NB4 (cell line): ENCODE results near the gene STX5.

Experiments used
- DNase-seq: peaks from one replicate; pipeline ENCODE4 v3.0.0; 2010; ENCODE audit warnings: low read depth
- H3K4me3 ChIP-seq: one replicate; pipeline ENCODE4 v1.5.1; 2011; ENCODE audit warnings: mild to moderate bottlenecking, low read depth, low read length, moderate library complexity
- MYC ChIP-seq: IDR thresholded peaks from 2 replicates; pipeline ENCODE4 v1.6.1; 2011; ENCODE audit warnings: low read depth, low read length
- POLR2A ChIP-seq: IDR thresholded peaks from 2 replicates; pipeline ENCODE4 v1.6.1; 2011; ENCODE audit warnings: mild to moderate bottlenecking; ENCODE audit not compliant: insufficient read length; ENCODE audit errors: extremely low read depth
- TF ChIP-seq, protein P1 (sequence below): IDR thresholded peaks from one replicate; pipeline ENCODE4 v1.5.1; 2012; ENCODE audit warnings: low read depth, low read length
- TF ChIP-seq, protein P2 (sequence below): IDR thresholded peaks from 2 replicates; pipeline ENCODE4 v1.6.1; 2011; ENCODE audit warnings: low read depth, low read length

Gene STX5

DNA sequence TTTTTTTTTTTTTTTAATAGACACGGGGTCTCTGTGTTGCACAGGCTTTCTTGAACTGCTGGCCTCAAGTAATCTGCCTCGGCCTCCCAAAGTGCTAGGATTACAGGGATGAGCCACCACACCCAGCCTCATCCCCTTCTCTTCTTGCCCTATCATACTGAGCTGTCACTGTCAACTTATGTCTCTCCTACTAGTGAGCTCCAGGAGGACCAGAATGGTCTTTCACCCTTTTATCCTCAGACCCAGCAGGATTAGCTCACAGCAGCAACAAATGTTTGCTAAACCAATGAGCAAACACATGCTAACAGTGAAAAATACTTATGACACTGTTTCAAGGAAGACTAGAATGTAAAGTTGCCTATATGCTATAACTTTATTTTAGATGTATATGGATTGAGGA lies 20.2 kb downstream of the STX5 start:
- DNase-seq, result no peak
- H3K4me3 ChIP-seq, result no peak overlapping the region
- TF ChIP-seq, protein P1, sequence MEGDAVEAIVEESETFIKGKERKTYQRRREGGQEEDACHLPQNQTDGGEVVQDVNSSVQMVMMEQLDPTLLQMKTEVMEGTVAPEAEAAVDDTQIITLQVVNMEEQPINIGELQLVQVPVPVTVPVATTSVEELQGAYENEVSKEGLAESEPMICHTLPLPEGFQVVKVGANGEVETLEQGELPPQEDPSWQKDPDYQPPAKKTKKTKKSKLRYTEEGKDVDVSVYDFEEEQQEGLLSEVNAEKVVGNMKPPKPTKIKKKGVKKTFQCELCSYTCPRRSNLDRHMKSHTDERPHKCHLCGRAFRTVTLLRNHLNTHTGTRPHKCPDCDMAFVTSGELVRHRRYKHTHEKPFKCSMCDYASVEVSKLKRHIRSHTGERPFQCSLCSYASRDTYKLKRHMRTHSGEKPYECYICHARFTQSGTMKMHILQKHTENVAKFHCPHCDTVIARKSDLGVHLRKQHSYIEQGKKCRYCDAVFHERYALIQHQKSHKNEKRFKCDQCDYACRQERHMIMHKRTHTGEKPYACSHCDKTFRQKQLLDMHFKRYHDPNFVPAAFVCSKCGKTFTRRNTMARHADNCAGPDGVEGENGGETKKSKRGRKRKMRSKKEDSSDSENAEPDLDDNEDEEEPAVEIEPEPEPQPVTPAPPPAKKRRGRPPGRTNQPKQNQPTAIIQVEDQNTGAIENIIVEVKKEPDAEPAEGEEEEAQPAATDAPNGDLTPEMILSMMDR, result no peak
- TF ChIP-seq, protein P2, sequence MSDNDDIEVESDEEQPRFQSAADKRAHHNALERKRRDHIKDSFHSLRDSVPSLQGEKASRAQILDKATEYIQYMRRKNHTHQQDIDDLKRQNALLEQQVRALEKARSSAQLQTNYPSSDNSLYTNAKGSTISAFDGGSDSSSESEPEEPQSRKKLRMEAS, result no peak
- TF ChIP-seq POLR2A, result no peak
- no peak for TF ChIP-seq MYC

DNA sequence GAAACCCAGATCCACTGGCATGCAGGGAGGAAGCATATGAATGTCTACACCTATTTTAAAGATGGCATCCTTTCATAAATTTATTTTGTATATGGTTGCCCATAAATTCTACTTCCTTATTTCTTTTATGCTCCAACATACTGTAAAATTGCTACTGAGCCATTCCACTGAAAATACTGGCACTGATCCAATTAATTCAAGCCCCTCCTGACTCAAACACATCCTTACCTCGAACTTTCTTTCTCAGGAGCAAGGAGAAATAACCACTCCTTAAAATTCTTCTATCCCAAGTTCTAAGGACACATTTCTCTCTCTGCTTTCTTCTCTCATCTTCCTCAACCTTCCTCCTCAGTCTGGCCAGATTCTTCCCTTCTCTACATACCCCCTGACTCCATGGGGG lies 21.1 kb downstream of the STX5 start:
- no peak overlapping the region for H3K4me3 ChIP-seq
- no peak for DNase-seq
- TF ChIP-seq, protein P2, result no peak
- TF ChIP-seq POLR2A (no peak), MYC (no peak)
- TF ChIP-seq, protein P1, result no peak

DNA sequence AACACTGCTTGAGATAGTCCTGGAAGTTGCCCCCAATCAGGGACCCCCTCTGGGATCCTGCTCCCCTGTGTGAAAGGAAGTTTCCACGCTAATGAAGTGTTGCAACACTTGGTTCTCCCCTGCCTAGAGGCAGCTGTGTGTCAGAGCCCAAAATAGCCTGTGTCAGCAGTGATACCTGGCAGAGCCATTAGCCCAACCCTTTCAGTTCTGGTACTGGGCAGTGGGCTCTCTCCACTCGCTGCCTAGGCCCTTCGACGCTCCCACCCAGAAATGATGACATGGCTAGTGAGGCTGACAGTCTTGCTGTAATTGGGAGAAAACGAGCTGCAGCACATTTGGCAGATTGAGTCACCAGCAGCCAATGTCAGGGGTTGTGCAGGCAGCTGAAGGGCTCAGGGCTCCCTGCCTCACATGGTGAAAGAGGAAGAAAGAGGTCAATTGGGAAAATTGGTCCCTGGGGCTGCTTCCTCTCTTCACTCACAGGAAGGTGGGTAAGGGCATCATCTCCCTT lies 25.2 kb downstream of the STX5 start:
- DNase-seq, result peak; percentile 91
- H3K4me3 ChIP-seq, result peak overlapping the region; percentile 79
- TF ChIP-seq, protein P2, result peak; percentile 23; the same call in 1 of the 2 replicates
- no peak for TF ChIP-seq POLR2A

DNA sequence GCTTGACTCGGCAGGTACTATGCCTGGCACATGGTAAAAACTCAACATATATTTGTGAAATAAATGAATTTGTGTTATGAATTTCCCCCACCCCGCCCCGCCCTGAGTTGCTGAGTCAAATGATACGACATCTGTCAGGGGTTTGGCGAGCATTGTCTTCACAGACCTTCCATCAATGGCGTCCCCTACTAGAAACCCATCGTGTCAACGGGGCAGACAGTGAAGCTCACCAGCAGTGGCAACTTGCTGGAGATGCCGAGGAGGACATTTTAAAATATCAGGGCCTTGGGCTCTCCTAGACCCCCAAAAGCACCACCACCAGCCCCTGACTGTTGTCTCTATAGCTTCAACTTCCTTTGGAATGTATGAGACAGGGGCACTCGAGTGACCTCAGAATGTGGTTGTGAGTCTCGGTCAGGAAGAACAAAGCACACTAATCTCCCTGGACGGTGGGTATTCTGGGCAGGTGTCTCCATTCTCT lies 25.9 kb downstream of the STX5 start:
- TF ChIP-seq MYC (no peak), POLR2A (no peak)
- TF ChIP-seq, protein P2, result no peak
- TF ChIP-seq, protein P1, result no peak
- DNase-seq, result peak; percentile 56
- peak overlapping the region; percentile 79 for H3K4me3 ChIP-seq

DNA sequence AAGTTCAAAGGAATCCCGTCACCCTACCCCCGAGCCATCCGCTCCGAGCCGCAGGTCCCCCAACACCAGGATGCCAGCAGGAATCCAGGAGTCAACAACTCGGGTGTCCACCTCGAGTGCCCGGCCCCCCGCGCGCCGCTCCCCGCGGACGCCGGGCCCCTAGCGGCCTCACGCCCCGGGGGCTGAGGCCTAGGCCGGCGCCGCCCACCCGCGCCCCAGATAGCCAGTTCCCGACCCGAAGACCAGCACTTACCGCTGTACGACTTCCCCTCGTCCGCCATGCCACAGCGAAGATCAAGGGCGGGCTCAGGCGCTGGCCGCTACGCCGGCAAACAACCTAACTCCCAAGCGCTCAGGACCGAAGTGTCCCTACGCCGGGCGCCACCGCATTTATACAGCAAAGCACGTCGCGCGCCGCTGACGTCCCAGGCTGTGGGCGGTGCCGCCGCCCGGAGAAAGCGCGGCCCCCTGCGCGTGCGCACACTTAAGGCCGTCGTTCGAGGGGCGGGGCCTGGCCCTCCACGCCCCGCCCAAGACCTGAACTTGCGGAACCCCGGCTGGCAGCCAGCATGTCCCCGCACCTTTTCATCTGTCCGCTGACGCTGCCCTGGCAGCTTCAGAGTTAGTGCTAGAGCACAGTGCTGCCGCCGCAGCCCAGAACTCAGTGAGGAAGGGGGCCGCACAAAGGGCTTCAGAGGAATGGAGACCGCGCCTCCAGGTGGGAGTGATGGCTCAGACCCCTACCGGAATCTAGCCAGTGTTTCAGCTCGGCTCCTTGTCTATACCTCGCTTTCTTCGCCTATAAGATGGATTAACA lies 26.6 kb downstream of the STX5 start, which contains the start of gene NXF1:
NXF1 (minus strand) TSS at position 365 of the 817 bp plus-strand sequence; CDS start at position 281, 84 bp downstream.
- DNase-seq, result peak; percentile 97
- TF ChIP-seq, protein P2, result peak; percentile 76
- TF ChIP-seq MYC (peak; percentile 65; the same call in 1 of the 2 replicates), POLR2A (peak; percentile 100)
- TF ChIP-seq, protein P1, result no peak
- H3K4me3 ChIP-seq, result peak within 1 kb of the TSS; percentile 94
